ENCODE data around the gene TMC8. TPM values are rescaled to one million over a fixed set of nuclear protein-coding genes. Genes with fewer than 3 reads are reported as not detected.

The TMC8 gene
- total and polyA plus RNA-seq, 2 donors (not counting 3 experiments of a cell fraction or from before 2014, with no cell fraction given), result 0.07 to 1.3 TPM

DNA sequence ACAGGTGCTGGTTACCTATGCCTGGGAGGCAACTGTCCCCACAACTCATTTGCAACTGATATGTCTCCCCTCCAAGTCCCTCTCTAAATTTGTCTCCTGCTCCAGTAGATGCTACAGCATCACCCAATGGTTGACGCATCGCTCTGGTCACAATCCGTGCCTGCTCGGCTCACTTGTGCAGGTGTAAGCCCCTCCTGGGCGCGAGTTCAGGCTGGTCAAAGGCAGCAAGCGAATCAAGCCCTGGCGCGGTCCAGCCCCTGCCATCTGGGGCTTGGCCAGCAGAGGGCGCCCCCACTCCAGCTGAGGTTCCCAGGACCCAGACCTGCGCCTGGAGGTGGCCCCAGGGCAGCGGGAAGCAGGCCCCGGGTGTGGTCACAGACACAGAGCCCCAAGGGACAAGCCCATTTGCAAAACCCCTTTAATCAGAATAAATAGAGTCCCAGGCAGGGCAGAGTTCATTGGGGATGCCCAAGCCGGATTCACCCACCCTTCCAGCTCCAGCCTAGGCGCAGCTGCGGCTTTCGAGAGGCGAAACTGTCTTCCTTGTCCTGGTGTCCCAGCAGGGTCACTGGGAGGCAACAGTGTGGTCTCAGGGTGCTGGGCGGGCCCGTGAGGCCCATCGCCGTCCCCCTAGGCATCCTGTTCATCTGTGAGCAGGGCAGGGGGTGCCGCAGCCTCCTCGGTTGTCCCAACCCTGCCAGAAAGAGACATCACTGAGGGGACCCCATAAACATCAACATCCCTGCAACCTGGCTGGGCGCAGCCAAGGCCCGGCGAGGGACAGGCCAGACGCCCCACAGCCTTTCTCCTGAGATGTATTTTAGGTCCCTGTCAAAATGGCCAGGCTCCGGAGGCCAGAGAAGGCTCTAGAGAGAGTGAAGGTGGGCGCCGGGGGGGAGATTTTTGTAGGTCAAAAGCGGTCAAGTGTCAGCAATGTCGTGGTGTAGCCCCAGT is 17.8 kb upstream of the TMC8 start:
- FAIRE-seq, result peak; percentile 68
- no peaks in the 10 kb centered on the region for H4K20me1 ChIP-seq (replicated peaks; ENCODE audit: control insufficient read depth, extremely low read depth, insufficient read depth, low read length)
- intact Hi-C loops (cut with micrococcal nuclease), result loop anchor here (1.0 kb wide), 3 partner anchors 22 to 139 kb away; no protein-coding TSS in a partner anchor
- POLR2A ChIA-PET, result interaction anchor here (0.6 kb wide), 1 partner anchor 36 kb away, joined by 6 read pairs; no protein-coding TSS in a partner anchor
- no peaks in the 10 kb centered on the region for H3K79me2 ChIP-seq (ENCODE audit: control insufficient read depth, insufficient read depth, low read length)
- CTCF ChIA-PET, result interaction anchor here (0.6 to 3.2 kb wide), 13 partner anchors 9 to 309 kb away, joined by 3 to 55 read pairs (median 6); partner anchors contain the start of gene TMC6
- no peak overlapping the region for H3K9ac ChIP-seq (replicated peaks; ENCODE audit: extremely low read depth, insufficient read depth, low read length)
- H2AFZ ChIP-seq (ENCODE audit: low read depth, low read length), result no peak overlapping the region
- H3K27ac ChIP-seq (ENCODE audit: insufficient read depth, low read depth, low read length), result no peak overlapping the region
- no peaks in the 10 kb centered on the region for H3K9me3 ChIP-seq (replicated peaks; ENCODE audit: control insufficient read depth, insufficient read depth, low read length)
- H3K27me3 ChIP-seq (ENCODE audit: control insufficient read depth in 2 of 2, insufficient read depth in 2 of 2, low read length in 2 of 2), result no peaks in the 10 kb centered on the region
- dilution Hi-C loops (cut with MboI; ENCODE audit: extremely low pct_ligation_motif_present, low sequenced_read_pairs), result no loop called here
- no peak overlapping the region for H3K4me3 ChIP-seq (replicated peaks in 1 of 3; ENCODE audit: insufficient read depth in 1 of 3, low read depth in 1 of 3, low read length in 3 of 3)
- BruUV-seq (replicated peaks), result no TSS peak
- no peak overlapping the region for H3K4me2 ChIP-seq (ENCODE audit: insufficient read depth, low read length)
- peaks cover 0 to 6% of the 10 kb centered on the region in 2 experiments for H3K36me3 ChIP-seq (ENCODE audit: control insufficient read depth in 2 of 2, extremely low read depth in 1 of 2, insufficient read depth in 2 of 2, low read length in 2 of 2)
- peak; percentile 98 to 99 for TF ChIP-seq CTCF (IDR thresholded peaks at IDR 0.05; ENCODE audit: extremely low read depth in 1 of 2, insufficient read depth in 1 of 2, low read depth in 1 of 2, low read length in 2 of 2)
- no peak for TF ChIP-seq POLR2AphosphoS5 (IDR thresholded peaks at IDR 0.05; ENCODE audit: insufficient read depth, low read depth, low read length)
- no peak for TF ChIP-seq POLR2A (IDR thresholded peaks at IDR 0.05; ENCODE audit: low read depth, low read length)
- DNase-seq (ENCODE audit: low read depth, low spot score), result peak; percentile 51
- no peaks in the 10 kb centered on the region for H3K4me1 ChIP-seq (ENCODE audit: control insufficient read depth, extremely low read depth, insufficient read depth, low read length)
- no peaks in the 10 kb centered on the region for H3K9me1 ChIP-seq (replicated peaks; ENCODE audit: control insufficient read depth, extremely low read depth, insufficient read depth, low read length)
